Endometrial microvascular endothelial cells (primary cell): Measurements from ENCODE around the gene USP47. TPM values are rescaled to one million over a fixed set of nuclear protein-coding genes. Genes with fewer than 3 reads are reported as not detected.

Experiments used
- in situ Hi-C: cut with HindIII; loops from 2 replicates; pipeline ENCODE4 v1.10.0; 2017; ENCODE audit warnings: low sequenced_read_pairs, low pct_unique_long_range_greater_than_20kb; ENCODE audit errors: inconsistent ontology term
- total RNA-seq: library from RNA; depleted of rRNA; stranded (reverse); fragments of >200 nt; gene quantifications from one replicate; pipeline ENCODE4 v1.2.3, GENCODE V29; 2015; ENCODE audit errors: inconsistent ontology term

USP47 gene
- total RNA-seq, 1 donor from 2014 or later: 35.4 TPM

GRCh38 chr11:11910541-11910940, 68.8 kb downstream of the USP47 start:
- in situ Hi-C loops: no loop called here

- in situ Hi-C loops: no loop called here
These were observed 71.6 kb downstream of the USP47 start for GRCh38 chr11:11913395-11913794.

DNA sequence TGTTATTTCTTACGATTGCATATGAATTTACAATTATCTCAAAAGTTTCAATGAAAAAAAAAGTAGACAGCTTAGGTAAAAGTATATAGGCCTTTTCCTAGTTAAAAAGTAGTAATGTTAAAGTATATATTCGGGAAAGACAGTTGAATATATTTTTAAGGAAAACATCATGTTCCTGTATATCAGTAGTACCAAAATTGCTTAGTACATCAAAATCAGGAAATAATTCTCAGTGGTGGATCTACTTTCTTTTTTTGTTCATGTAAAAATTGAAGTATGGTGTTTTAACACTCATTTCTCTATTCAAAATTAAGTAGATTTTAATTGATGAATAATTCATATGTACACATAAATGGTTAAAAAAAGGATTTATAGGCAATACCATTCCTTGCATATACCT, 73.9 kb downstream of the USP47 start:
- in situ Hi-C loops: no loop called here

GRCh38 chr11:11916981-11917399, 75.2 kb downstream of the USP47 start:
- in situ Hi-C loops: no loop called here

GRCh38 chr11:11923828-11924227, 82.1 kb downstream of the USP47 start:
- in situ Hi-C loops: no loop called here

- in situ Hi-C loops: no loop called here
These were observed 88.1 kb downstream of the USP47 start for GRCh38 chr11:11929920-11930319.

DNA sequence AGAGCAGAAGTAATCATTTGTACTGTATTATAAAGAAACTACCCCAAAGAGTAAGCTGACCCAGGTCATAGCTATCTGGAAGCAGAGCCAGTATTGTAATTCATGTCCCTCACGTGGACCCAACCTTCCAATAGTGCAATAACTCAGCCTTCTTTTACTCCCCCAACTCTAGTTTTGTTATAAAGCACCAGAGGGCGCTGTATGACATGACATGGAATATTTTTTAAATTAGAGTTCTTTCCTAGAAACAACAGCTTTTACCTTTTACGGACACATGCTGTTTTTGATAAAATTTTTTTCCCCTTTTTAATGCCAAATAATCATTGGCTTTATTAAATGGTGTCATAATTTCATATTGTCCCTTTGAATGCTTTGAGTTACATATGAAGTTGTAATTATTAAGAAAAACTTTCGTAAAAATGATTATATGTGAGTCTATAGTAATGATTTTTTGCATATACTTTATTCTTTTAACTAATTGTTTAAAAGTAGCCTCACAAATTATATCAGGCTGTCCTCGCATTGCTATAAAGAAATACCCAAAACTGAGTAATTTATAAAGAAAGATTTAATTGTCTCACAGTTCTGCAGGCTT, 89.8 kb downstream of the USP47 start:
- in situ Hi-C loops: no loop called here

GRCh38 chr11:11935536-11935935, 93.8 kb downstream of the USP47 start:
- in situ Hi-C loops: no loop called here

GRCh38 chr11:11937433-11937832, 95.7 kb downstream of the USP47 start:
- in situ Hi-C loops: no loop called here

GRCh38 chr11:11937957-11938356, 96.2 kb downstream of the USP47 start:
- in situ Hi-C loops: no loop called here

DNA sequence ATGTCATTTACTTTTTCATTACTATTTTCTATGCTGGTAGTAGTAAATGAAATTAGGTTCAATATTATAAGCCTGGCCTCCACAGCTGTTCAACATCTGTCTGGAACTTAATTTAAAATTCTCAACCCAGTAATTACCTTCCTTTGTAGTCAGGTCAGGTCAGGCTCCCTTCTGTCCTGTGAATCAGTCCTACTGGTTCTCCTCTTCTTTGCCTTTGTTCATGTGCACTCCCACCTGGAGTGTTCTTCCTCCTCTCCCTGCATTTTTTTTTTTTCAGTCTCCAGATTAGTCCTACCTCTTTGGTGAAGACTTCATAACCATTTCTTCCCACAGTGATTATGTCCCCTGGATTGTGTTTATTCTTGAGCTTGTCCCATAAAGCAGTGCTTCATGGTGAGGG, 98.8 kb downstream of the USP47 start:
- in situ Hi-C loops: no loop called here

DNA sequence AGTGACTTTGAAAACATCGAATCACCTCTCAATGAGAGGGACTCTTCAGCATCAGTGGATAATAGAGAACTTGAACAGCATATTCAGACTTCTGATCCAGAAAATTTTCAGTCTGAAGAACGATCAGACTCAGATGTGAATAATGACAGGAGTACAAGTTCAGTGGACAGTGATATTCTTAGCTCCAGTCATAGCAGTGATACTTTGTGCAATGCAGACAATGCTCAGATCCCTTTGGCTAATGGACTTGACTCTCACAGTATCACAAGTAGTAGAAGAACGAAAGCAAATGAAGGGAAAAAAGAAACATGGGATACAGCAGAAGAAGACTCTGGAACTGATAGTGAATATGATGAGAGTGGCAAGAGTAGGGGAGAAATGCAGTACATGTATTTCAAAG, 100.9 kb downstream of the USP47 start:
- in situ Hi-C loops: no loop called here

- in situ Hi-C loops: no loop called here
These were observed 102.7 kb downstream of the USP47 start for GRCh38 chr11:11944444-11944843.

GRCh38 chr11:11946180-11946579, 104.4 kb downstream of the USP47 start:
- in situ Hi-C loops: no loop called here

- in situ Hi-C loops: no loop called here
These were observed 105.1 kb downstream of the USP47 start for GRCh38 chr11:11946878-11947277.

- in situ Hi-C loops: no loop called here
These were observed 106.1 kb downstream of the USP47 start for GRCh38 chr11:11947825-11948224.

GRCh38 chr11:11948242-11948947, 106.6 kb downstream of the USP47 start:
- in situ Hi-C loops: no loop called here

GRCh38 chr11:11949482-11949881, 107.7 kb downstream of the USP47 start:
- in situ Hi-C loops: no loop called here

DNA sequence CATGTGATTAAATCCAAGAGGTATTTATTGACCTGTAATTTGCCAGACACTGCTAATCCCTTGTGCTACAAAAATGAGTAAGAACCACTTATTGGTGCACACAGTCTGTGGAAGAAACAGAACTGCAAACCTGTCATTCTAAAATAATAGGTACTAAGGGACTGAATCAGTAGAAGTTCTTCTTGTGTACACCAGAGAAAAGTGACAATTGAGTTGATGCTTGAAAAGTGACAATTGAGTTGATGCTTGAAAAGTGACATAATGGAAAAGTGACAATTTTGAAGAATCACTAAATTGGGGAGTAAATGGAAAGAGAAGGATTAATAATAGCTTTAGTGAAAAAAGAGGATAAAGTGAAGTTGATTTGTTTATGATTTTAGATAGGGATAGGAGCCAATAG, 110.3 kb downstream of the USP47 start:
- in situ Hi-C loops: no loop called here

DNA sequence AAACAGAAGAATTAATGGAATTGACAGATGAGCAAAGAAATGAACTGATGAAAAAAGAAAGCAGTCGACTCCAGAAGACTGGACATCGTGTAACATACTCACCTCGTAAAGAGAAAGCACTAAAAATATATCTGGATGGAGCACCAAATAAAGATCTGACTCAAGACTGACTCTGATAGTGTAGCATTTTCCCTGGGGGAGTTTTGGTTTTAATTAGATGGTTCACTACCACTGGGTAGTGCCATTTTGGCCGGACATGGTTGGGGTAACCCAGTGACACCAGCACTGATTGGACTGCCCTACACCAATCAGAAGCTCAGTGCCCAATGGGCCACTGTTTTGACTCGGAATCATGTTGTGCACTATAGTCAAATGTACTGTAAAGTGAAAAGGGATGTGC, 114.2 kb downstream of the USP47 start:
- in situ Hi-C loops: no loop called here
